BLaER1 treated with 17β-estradiol and CSF1 and Interleukin-3, amounts not matched to agents 10 nM and 100 nM (cell line): Measurements from ENCODE around the gene WDR33.

Source experiments
- H3K27ac ChIP-seq, 11 experiments: shearing (Covaris generic); formaldehyde crosslinking; 2 replicates each; pipeline ENCODE4 v1.8.1; 2022
- H3K27me3 ChIP-seq, 11 experiments: shearing (Covaris generic); formaldehyde crosslinking; 2 replicates each; pipeline ENCODE4 v1.8.1; 2022
- H3K36me3 ChIP-seq, 11 experiments: shearing (Covaris generic); formaldehyde crosslinking; 2 replicates each; pipeline ENCODE4 v1.8.1; 2022
- H3K4me1 ChIP-seq, 10 experiments: shearing (Covaris generic); formaldehyde crosslinking; 2 replicates each; pipeline ENCODE4 v1.8.1; 2022
- H3K4me2 ChIP-seq, 11 experiments: shearing (Covaris generic); formaldehyde crosslinking; 2 replicates each; pipeline ENCODE4 v1.8.1; 2022
- H3K4me3 ChIP-seq, 10 experiments: shearing (Covaris generic); formaldehyde crosslinking; 2 replicates each; pipeline ENCODE4 v1.8.1; 2022
- H3K9ac ChIP-seq, 11 experiments: shearing (Covaris generic); formaldehyde crosslinking; 2 replicates each; pipeline ENCODE4 v1.8.1; 2022
- H3K9me3 ChIP-seq, 11 experiments: shearing (Covaris generic); formaldehyde crosslinking; replicated peaks in 1 of 11; 2 replicates each; pipeline ENCODE4 v1.8.1; 2022
- H4K20me1 ChIP-seq, 11 experiments: shearing (Covaris generic); formaldehyde crosslinking; 2 replicates each; pipeline ENCODE4 v1.8.1; 2022
- Cebpa-rat ChIP-seq, 11 experiments: shearing (Covaris generic); IDR thresholded peaks; 2 replicates each; pipeline ENCODE4 v1.8.1; 2022

WDR33 gene

DNA sequence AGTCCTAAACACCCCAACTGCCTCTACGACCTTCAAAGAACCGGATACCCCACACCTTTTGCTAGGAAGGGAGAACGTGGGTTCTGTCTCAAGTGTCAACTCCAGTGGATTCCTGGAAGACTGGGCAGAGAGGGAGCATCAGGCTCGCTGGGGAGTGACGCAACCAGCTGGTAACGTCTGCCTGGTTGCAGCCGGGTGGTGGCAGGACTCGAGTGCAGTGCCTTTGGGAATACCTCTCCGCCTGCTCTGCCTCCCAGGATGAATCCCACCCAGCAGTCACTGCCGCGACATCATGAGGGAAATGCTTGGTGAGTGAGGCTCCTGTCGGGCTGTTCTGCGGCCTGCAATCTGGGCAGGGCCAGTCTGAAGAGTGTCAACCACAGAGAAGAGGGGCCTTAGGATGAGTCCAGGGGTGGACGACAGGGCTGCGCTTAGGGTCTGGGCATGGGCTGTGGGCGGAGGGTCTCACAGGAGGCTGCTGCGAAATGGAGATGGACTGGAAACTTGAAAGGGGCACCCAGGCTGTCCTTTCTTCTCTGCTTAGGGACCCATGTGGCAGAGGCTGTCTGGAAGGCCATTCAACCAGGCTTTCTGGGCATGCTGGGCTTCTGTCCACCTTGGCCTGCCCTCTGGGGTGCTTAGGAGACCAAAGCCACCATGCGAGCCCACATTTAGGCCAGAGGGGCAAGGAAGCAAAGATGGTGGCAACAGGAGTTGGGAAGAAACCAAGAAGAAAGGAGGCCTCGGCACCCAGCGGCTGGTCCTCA is 152.1 kb downstream of the WDR33 start:
- Histone ChIP-seq H3K9me3 (peaks cover 0 to 22% (median 11%) of the 10 kb centered on the region in 11 experiments; a peak in 19 of 22 replicates), H3K4me2 (peak overlapping the region in 10 of 11 experiments; percentile 45 to 77 (median 66); a peak in 18 of 22 replicates), H3K4me3 (no peak overlapping the region), H3K27me3 (peaks cover 12 to 21% (median 13%) of the 10 kb centered on the region in 11 experiments), H3K4me1 (peaks cover 7 to 52% (median 40%) of the 10 kb centered on the region in 10 experiments; a peak in 18 of 20 replicates), H4K20me1 (peaks cover 0 to 7% (median 0%) of the 10 kb centered on the region in 11 experiments; a peak in 2 of 22 replicates), H3K36me3 (peaks cover 0 to 5% (median 0%) of the 10 kb centered on the region in 11 experiments; a peak in 2 of 22 replicates), H3K27ac (peak overlapping the region in 3 of 11 experiments; percentile 18 to 42 (median 37); a peak in 4 of 22 replicates), H3K9ac (no peak overlapping the region)
- no peak for TF ChIP-seq Cebpa-rat (IDR thresholded peaks at IDR 0.05)

DNA sequence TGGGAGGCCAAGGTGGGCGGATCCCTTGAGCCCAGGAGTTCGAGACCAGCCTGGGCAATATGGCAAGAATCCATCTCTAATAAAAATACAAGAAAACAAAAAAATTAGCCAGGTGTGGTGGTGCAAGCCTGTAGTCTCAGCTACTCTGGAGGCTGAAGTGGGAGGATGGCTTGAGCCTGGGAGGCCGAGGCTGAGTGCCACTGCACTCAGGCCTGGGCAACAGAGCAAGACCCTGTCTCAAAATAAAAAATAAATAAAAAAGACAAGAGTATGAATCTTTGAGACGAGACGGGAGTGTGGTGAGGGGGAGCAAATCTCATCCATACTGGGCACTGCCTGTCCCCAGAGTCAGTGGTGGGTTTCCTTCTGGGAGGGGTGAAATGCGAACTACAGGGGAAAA is 152.8 kb downstream of the WDR33 start:
- Histone ChIP-seq H3K36me3 (peaks cover 0 to 5% (median 0%) of the 10 kb centered on the region in 11 experiments; a peak in 2 of 22 replicates), H3K9ac (no peak overlapping the region), H3K4me1 (peaks cover 7 to 59% (median 46%) of the 10 kb centered on the region in 10 experiments; a peak in 18 of 20 replicates), H3K9me3 (peaks cover 0 to 20% (median 9%) of the 10 kb centered on the region in 11 experiments; a peak in 16 of 22 replicates), H3K4me3 (no peak overlapping the region), H3K4me2 (peak overlapping the region in 7 of 11 experiments; percentile 64 to 77 (median 70); a peak in 9 of 22 replicates), H3K27me3 (peaks cover 6 to 14% (median 6%) of the 10 kb centered on the region in 11 experiments), H3K27ac (no peak overlapping the region), H4K20me1 (peaks cover 0 to 3% (median 0%) of the 10 kb centered on the region in 11 experiments; a peak in 1 of 22 replicates)
- TF ChIP-seq Cebpa-rat (IDR thresholded peaks at IDR 0.05) = no peak

DNA sequence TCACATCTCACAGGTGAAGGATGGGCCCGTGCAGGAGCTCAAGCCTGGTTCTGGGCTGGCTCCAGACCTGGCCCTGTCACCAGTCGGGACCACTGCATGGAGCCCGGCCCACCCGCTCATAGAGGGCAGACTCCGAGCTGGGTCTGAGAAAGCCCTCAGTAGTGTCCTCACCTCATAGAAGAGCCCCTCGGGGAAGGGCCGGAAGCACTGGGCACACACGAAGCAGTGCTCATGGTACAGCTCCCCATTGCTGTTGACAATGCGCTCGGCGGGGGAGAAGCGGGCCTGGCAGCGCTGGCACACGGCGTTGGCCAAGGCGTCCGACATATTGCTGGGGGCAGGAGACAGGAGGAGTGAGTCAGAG is 153.8 kb downstream of the WDR33 start:
- Histone ChIP-seq H3K27me3 (peaks cover 0 to 5% (median 0%) of the 10 kb centered on the region in 11 experiments; a peak in 4 of 22 replicates), H3K9ac (peak overlapping the region in 2 of 11 experiments; percentile 25 to 52; a peak in 2 of 22 replicates), H3K4me2 (peak overlapping the region in 10 of 11 experiments; percentile 12 to 77 (median 68); a peak in 17 of 22 replicates), H4K20me1 (peaks cover 0 to 3% (median 0%) of the 10 kb centered on the region in 11 experiments; a peak in 1 of 22 replicates), H3K27ac (0 out of 22 replicates have a peak overlapping the region, but pooled peaks of 1 of the 11 experiments have one; percentile 38), H3K9me3 (peaks cover 0 to 20% (median 9%) of the 10 kb centered on the region in 11 experiments; a peak in 16 of 22 replicates), H3K36me3 (peaks cover 0 to 5% (median 0%) of the 10 kb centered on the region in 11 experiments; a peak in 2 of 22 replicates), H3K4me3 (no peak overlapping the region), H3K4me1 (peaks cover 12 to 68% (median 56%) of the 10 kb centered on the region in 10 experiments)
- TF ChIP-seq Cebpa-rat (IDR thresholded peaks at IDR 0.05) = no peak

- TF ChIP-seq Cebpa-rat (IDR thresholded peaks at IDR 0.05) = no peak
- Histone ChIP-seq H3K27me3 (peaks cover 0 to 7% (median 0%) of the 10 kb centered on the region in 11 experiments; a peak in 2 of 22 replicates), H3K27ac (0 out of 22 replicates have a peak overlapping the region, but pooled peaks of 1 of the 11 experiments have one; percentile 38), H3K9ac (peak overlapping the region in 2 of 11 experiments; percentile 25 to 52; a peak in 2 of 22 replicates), H4K20me1 (peaks cover 0 to 4% (median 0%) of the 10 kb centered on the region in 11 experiments; a peak in 1 of 22 replicates), H3K9me3 (peaks cover 0 to 20% (median 9%) of the 10 kb centered on the region in 11 experiments; a peak in 16 of 22 replicates), H3K4me1 (peaks cover 18 to 73% (median 61%) of the 10 kb centered on the region in 10 experiments), H3K4me3 (no peak overlapping the region), H3K4me2 (peak overlapping the region in 10 of 11 experiments; percentile 12 to 77 (median 68); a peak in 18 of 22 replicates), H3K36me3 (peaks cover 0 to 5% (median 0%) of the 10 kb centered on the region in 11 experiments; a peak in 2 of 22 replicates)
Observed at GRCh38 chr2:127656569-127657231, 154.3 kb downstream of the WDR33 start.

- TF ChIP-seq Cebpa-rat (IDR thresholded peaks at IDR 0.05) = no peak
- H3K27ac ChIP-seq = no peak overlapping the region
- H3K4me1 ChIP-seq = peaks cover 30 to 86% (median 73%) of the 10 kb centered on the region in 10 experiments
- peaks cover 0 to 10% (median 7%) of the 10 kb centered on the region in 11 experiments; a peak in 16 of 22 replicates for H3K9me3 ChIP-seq
- no peak overlapping the region for H3K9ac ChIP-seq
- peaks cover 0 to 4% (median 0%) of the 10 kb centered on the region in 11 experiments; a peak in 1 of 22 replicates for H4K20me1 ChIP-seq
- H3K27me3 ChIP-seq = peaks cover 0 to 19% (median 0%) of the 10 kb centered on the region in 11 experiments; a peak in 4 of 22 replicates
- no peak overlapping the region for H3K4me3 ChIP-seq
- H3K36me3 ChIP-seq = peaks cover 0 to 3% (median 0%) of the 10 kb centered on the region in 11 experiments; a peak in 2 of 22 replicates
- H3K4me2 ChIP-seq = 0 out of 22 replicates have a peak overlapping the region, but pooled peaks of 2 of the 11 experiments have one; percentile 9 to 76
Observed at GRCh38 chr2:127655209-127656073, 155.5 kb downstream of the WDR33 start.

DNA sequence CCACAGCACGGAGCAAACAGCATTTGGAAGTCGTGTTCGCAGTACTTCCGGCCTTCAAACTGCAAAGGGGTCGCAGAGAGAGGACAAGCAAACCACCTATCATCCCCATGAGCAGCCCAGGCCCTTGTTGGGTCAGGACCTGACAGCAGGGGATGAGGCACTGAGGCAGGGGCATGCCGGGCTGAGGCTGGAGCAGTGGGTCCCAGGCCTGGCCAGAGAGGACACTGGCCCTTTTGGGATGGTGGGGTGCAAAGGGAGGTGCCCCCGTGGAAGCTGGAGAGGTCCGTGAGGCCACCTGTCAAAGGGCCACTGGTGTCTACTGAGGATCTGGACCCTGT is 156.2 kb downstream of the WDR33 start:
- Histone ChIP-seq H3K36me3 (no peaks in the 10 kb centered on the region), H3K9ac (no peak overlapping the region)

GRCh38 chr2:127654084-127654837 is 156.7 kb downstream of the WDR33 start:
- H3K4me2 ChIP-seq = peak overlapping the region in 8 of 11 experiments; percentile 80 to 93 (median 86); a peak in 9 of 22 replicates
- no peak for TF ChIP-seq Cebpa-rat (IDR thresholded peaks at IDR 0.05)

More for the DNA sequence above, 156.2 kb downstream of the WDR33 start:
- H3K4me3 ChIP-seq = no peak overlapping the region
- H3K27me3 ChIP-seq = peaks cover 0 to 22% (median 0%) of the 10 kb centered on the region in 11 experiments; a peak in 4 of 22 replicates
- H3K4me1 ChIP-seq = peaks cover 29 to 89% (median 77%) of the 10 kb centered on the region in 10 experiments
- H3K4me2 ChIP-seq = no peak overlapping the region
- no peak overlapping the region for H3K27ac ChIP-seq
- TF ChIP-seq Cebpa-rat (IDR thresholded peaks at IDR 0.05) = no peak
- H4K20me1 ChIP-seq = peaks cover 0 to 10% (median 0%) of the 10 kb centered on the region in 11 experiments; a peak in 1 of 22 replicates
- H3K9me3 ChIP-seq = peaks cover 0 to 4% (median under 1%) of the 10 kb centered on the region in 11 experiments; a peak in 10 of 22 replicates

More at GRCh38 chr2:127654084-127654837, 156.7 kb downstream of the WDR33 start:
- Histone ChIP-seq H3K36me3 (no peaks in the 10 kb centered on the region), H3K4me3 (no peak overlapping the region), H4K20me1 (peaks cover 0 to 10% (median 0%) of the 10 kb centered on the region in 11 experiments; a peak in 2 of 22 replicates), H3K27ac (no peak overlapping the region), H3K9ac (peak overlapping the region in 1 of 11 experiments; percentile 27; a peak in 1 of 22 replicates), H3K4me1 (peaks cover 27 to 89% (median 77%) of the 10 kb centered on the region in 10 experiments), H3K9me3 (no peaks in the 10 kb centered on the region), H3K27me3 (peaks cover 0 to 22% (median 0%) of the 10 kb centered on the region in 11 experiments; a peak in 4 of 22 replicates)
